Lower leg skin (tissue), 4 donors: ENCODE measurements around the gene NOM1. TPM values are rescaled to one million over a fixed set of nuclear protein-coding genes. Genes with fewer than 3 reads are reported as not detected.
"Not testable (repeated sequence)": the region's sequence is repeated elsewhere in the genome, so short reads cannot be mapped to it uniquely, and the experiment has no call there.

Experiments used
- DNase-seq, 2 donors: peaks; one replicate each; pipeline ENCODE4 v3.0.0-alpha.2; 2019; ENCODE audit warnings: low spot score in 2 of 2
- H3K4me3 ChIP-seq: fragments of 200-600 bp; sonication (generic); 2 replicates; pipeline ENCODE4 v1.5.1; 2017; ENCODE audit warnings: mild to moderate bottlenecking, low read depth; ENCODE audit not compliant: poor library complexity, severe bottlenecking
- CTCF ChIP-seq, 3 donors: fragments of 450-650 bp; IDR thresholded peaks; one replicate each; pipeline ENCODE4 v1.5.1; 2016; ENCODE audit warnings: antibody characterized with exemption in 3 of 3, mild to moderate bottlenecking in 3 of 3, moderate library complexity in 2 of 3
- POLR2A ChIP-seq, 2 donors: fragments of 450-650 bp; IDR thresholded peaks; one replicate each; pipeline ENCODE4 v1.6.1; 2016 to 2017; ENCODE audit warnings: antibody characterized with exemption in 2 of 2, mild to moderate bottlenecking in 1 of 2, moderate library complexity in 1 of 2
- WGBS, 2 donors: methylation state at CpG; one replicate each; pipeline ENCODE4 v1.1.5; 2018; 5-methylcytosine and 5-hydroxymethylcytosine counted together
- intact Hi-C: fragments of 100-400 bp; cut with DNase I; formaldehyde crosslinking; loops from one replicate; pipeline ENCODE4 v1.15.0; 2023; ENCODE audit warnings: low total_unique reads
- total RNA-seq, 4 donors: library from RNA; depleted of rRNA; stranded (reverse); fragments of >200 nt; gene quantifications; one replicate each; pipeline ENCODE4 v1.1.0, GENCODE V29; 2016

The NOM1 gene
- total RNA-seq, 4 donors from 2014 or later, result 9.0 to 26.4 (median 17.4) TPM

- DNase-seq, result no peak
- TF ChIP-seq CTCF (IDR thresholded peaks at IDR 0.05) (no peak), POLR2A (IDR thresholded peaks at IDR 0.05) (no peak)
- intact Hi-C loops, result loop anchor here (10.0 kb wide), 1 partner anchor 326 kb away; no protein-coding TSS in a partner anchor
- 87 to 89% methylated on average over 12 of the region's 12 CpGs for WGBS, 2 donors
- H3K4me3 ChIP-seq, result no peak overlapping the region
These were observed 1.2 kb upstream of the NOM1 start for GRCh38 chr7:156948361-156948760.

- WGBS, 2 donors, result 1 to 2% methylated on average over 21 of the region's 21 CpGs
- no peak for DNase-seq
These were observed 908 bp downstream of the NOM1 start for GRCh38 chr7:156950381-156950858.

DNA sequence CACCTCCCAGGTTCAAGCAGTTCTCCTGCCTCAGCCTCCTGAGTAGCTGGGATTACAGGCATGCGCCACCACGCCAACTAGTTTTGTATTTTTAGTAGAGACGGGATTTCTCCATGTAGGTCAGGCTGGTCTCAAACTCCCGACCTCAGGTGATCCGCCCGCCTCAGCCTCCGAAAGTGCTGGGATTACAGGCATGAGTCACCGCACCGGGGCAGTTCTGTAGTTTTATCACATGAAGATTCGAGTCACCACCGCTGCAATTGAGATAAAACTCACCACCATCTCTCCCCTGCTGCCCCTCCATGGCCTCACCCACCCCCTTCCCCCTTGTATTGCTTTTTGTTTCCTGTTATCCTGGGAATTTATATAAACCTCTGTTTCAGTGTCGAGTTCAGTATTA is 3.7 kb downstream of the NOM1 start:
- WGBS, 2 donors, result 77 to 92% methylated on average over 11 to 12 of the region's 12 CpGs
- DNase-seq, intact Hi-C loops: not testable (repeated sequence)

More at GRCh38 chr7:156950381-156950858, 908 bp downstream of the NOM1 start:
- no peak for TF ChIP-seq POLR2A (IDR thresholded peaks at IDR 0.05)
- no peak for TF ChIP-seq CTCF (IDR thresholded peaks at IDR 0.05)
- intact Hi-C loops, result no loop called here
- H3K4me3 ChIP-seq, result peak overlapping the region; percentile 80

DNA sequence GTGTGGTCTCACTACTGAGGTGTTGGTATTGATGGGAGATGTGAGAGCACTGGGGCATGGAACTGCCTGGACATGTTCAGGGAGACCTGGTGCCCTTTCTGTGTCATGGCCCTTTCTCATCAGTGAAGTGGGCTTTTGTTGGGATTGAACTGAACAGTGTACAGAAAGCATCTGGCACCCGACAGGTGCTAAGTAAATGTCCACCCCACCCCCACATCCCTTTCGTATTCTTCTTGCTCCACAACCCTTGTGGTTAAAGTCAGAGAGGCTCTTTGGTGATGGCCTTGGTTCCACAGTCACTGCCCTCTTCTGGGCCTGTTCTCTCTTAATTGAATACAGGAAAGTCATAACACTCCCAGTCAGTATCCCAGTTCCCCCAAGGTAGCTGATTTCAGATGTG is 5.4 kb downstream of the NOM1 start:
- intact Hi-C loops, result no loop called here
- TF ChIP-seq CTCF (IDR thresholded peaks at IDR 0.05) (no peak), POLR2A (IDR thresholded peaks at IDR 0.05) (no peak)
- no peak overlapping the region for H3K4me3 ChIP-seq
- WGBS, 2 donors, result 88 to 96% methylated on average over 2 of the region's 2 CpGs
- no peak for DNase-seq

More for the DNA sequence above, 3.7 kb downstream of the NOM1 start:
- not testable (repeated sequence) for H3K4me3 ChIP-seq

DNA sequence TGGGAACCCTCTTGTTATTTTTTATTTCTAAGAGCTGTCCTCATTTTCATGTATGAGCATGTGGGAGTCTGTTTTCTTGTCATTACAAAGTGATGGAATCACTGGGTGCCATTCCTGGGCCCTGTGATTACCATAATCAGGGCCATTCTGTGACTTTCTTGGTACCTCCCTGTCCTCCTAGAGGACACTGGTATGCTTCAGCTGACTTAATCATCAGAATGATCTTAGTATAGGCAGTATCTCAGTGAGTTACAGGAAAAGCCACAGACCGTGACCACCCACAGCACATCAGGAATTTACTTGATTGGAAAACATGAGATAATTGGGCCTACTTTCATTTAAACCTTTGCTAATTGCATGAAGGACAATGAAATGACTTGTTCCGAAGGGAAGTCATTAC is 7.2 kb downstream of the NOM1 start:
- TF ChIP-seq POLR2A (IDR thresholded peaks at IDR 0.05) (no peak), CTCF (IDR thresholded peaks at IDR 0.05) (no peak)
- intact Hi-C loops, result no loop called here
- 87 to 93% methylated on average over 2 of the region's 2 CpGs for WGBS, 2 donors
- H3K4me3 ChIP-seq, result no peak overlapping the region
- DNase-seq, result no peak

GRCh38 chr7:156962145-156962544 is 12.6 kb downstream of the NOM1 start:
- no peak overlapping the region for H3K4me3 ChIP-seq
- DNase-seq, result peak in 1 of 2 donors; percentile 75
- WGBS, 2 donors, result 94% methylated on average over 18 of the region's 18 CpGs
- intact Hi-C loops, result no loop called here
- TF ChIP-seq POLR2A (IDR thresholded peaks at IDR 0.05) (no peak), CTCF (IDR thresholded peaks at IDR 0.05) (no peak)
